Fibroblast of pulmonary artery (primary cell): ENCODE measurements around the gene TCTA.
A peak's percentile ranks its signal among the peaks of the same experiment; 100 is the strongest.

Source experiments
- DNase-seq: peaks from one replicate; pipeline ENCODE4 v3.0.0-alpha.2; 2010; ENCODE audit warnings: low read depth
- H3K4me3 ChIP-seq: replicated peaks from 2 replicates; pipeline ENCODE4 v1.5.1; 2011; ENCODE audit warnings: low read depth, mild to moderate bottlenecking, control low read depth, low read length, moderate library complexity
- CTCF ChIP-seq: IDR thresholded peaks from 2 replicates; pipeline ENCODE4 v1.5.1; 2011; ENCODE audit warnings: mild to moderate bottlenecking, control low read depth, low read length, inconsistent platforms; ENCODE audit errors: missing control alignments

Gene TCTA

GRCh38 chr3:49428752-49429080, 16.5 kb downstream of the TCTA start:
- DNase-seq, result no peak
- TF ChIP-seq CTCF, result peak; percentile 3
- H3K4me3 ChIP-seq, result peak overlapping the region; percentile 76

GRCh38 chr3:49434731-49435130, 22.5 kb downstream of the TCTA start:
- DNase-seq, result no peak
- no peak overlapping the region for H3K4me3 ChIP-seq
- TF ChIP-seq CTCF, result no peak

- H3K4me3 ChIP-seq, result no peak overlapping the region
- no peak for DNase-seq
- no peak for TF ChIP-seq CTCF
Observed at GRCh38 chr3:49445391-49445790, 33.2 kb downstream of the TCTA start.

DNA sequence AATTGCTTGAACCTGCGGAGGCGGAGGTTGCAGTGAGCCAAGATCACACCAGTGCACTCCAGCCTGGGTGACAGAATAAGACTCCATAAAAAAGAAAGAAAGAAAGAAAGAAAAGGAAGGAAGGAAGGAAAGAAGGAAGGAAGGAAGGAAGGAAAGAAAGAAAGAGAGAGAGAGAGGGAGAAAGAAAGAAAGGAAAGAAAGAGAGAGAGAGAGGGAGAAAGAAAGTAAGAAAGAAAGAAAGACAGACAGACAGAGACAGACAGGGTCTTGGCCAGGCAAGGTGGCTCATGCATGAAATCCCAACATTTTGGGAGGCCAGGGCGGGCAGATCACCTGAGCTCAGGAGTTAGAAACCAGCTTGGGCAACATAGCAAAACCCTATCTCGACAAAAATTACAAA, 41.4 kb downstream of the TCTA start:
- no peak for DNase-seq
- no peak for TF ChIP-seq CTCF
- H3K4me3 ChIP-seq, result no peak overlapping the region

- no peak for DNase-seq
- no peak overlapping the region for H3K4me3 ChIP-seq
- TF ChIP-seq CTCF, result peak; percentile 17
Observed at GRCh38 chr3:49454458-49454857, 42.2 kb downstream of the TCTA start.

- no peak for DNase-seq
- TF ChIP-seq CTCF, result no peak
- H3K4me3 ChIP-seq, result no peak overlapping the region
Observed at GRCh38 chr3:49454898-49455681, 42.9 kb downstream of the TCTA start.

- no peak overlapping the region for H3K4me3 ChIP-seq
- no peak for TF ChIP-seq CTCF
- DNase-seq, result peak; percentile 30
Observed at GRCh38 chr3:49456466-49456865, 44.2 kb downstream of the TCTA start.
